ENCODE results near the gene TAS2R60.
"Not testable (repeated sequence)": the region's sequence is repeated elsewhere in the genome, so short reads cannot be mapped to it uniquely, and the experiment has no call there.

DNA sequence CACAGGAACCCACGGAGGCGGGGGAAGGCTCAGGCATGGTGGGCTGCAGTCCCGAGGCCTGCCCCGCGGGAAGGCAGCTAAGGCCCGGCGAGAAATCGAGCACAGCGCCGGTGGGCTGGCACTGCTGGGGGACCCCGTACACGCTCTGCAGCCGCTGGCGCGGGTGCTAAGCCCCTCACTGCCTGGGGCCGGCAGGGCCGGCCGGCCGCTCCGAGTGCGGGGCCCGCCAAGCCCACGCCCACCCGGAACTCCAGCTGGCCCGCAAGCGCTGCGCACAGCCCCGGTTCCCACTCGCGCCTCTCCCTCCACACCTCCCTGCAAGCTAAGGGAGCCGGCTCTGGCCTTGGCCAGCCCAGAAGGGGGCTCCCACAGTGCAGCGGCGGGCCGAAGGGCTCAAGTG, 18.8 kb upstream of the TAS2R60 start:
- TF ChIP-seq ATF3 (IDR thresholded peaks at IDR 0.05; ENCODE audit: insufficient read depth, low read depth, low read length); TEAD4 (IDR thresholded peaks at IDR 0.05; ENCODE audit: low read depth, low read length); CREB1 (IDR thresholded peaks at IDR 0.05); CTCF (IDR thresholded peaks at IDR 0.05; ENCODE audit: control extremely low read depth in 1 of 3, insufficient read depth in 1 of 3, low read depth in 1 of 3, low read length in 3 of 3); SIX5 (IDR thresholded peaks at IDR 0.05; ENCODE audit: low read depth, low read length); ZNF274 (IDR thresholded peaks at IDR 0.05; ENCODE audit: borderline replicate concordance, extremely low read depth, low read length); SAP30 (IDR thresholded peaks at IDR 0.05; ENCODE audit: insufficient read depth, insufficient replicate concordance, low read length); POLR2A (IDR thresholded peaks at IDR 0.05; ENCODE audit: control extremely low read depth in 1 of 2, low read depth in 2 of 2, low read length in 2 of 2); USF2 (IDR thresholded peaks at IDR 0.05; ENCODE audit: low read length); BACH1 (IDR thresholded peaks at IDR 0.05; ENCODE audit: low read length); EZH2 (IDR thresholded peaks at IDR 0.05; ENCODE audit: low read depth, low read length, severe bottlenecking); GABPA (IDR thresholded peaks at IDR 0.05; ENCODE audit: borderline replicate concordance, insufficient read depth, low read length): not testable (repeated sequence)
